WTC11 (cell line): ENCODE data around the gene RPL31. TPM values are rescaled to one million over a fixed set of nuclear protein-coding genes. Genes with fewer than 3 reads are reported as not detected.

Source experiments
- ATAC-seq: fragments of 200-7000 bp; cut with Tn5 transposase; 2 replicates; pipeline ENCODE4 v1.10.0; 2021; ENCODE audit warnings: mild to moderate bottlenecking, moderate library complexity
- CTCF ChIA-PET: fragments of 300-600 bp; sonication (Branson Sonifier 250); formaldehyde crosslinking; loops from one replicate; lab custom pipeline; 2021; ENCODE audit warnings: antibody characterized with exemption; lab: Charles Lee
- POLR2A ChIA-PET: fragments of 350-600 bp; sonication (Branson Sonifier 250); formaldehyde crosslinking; loops from one replicate; lab custom pipeline; 2021; ENCODE audit warnings: antibody characterized with exemption; lab: Charles Lee
- DNase-seq: peaks from one replicate; pipeline ENCODE4 v3.0.0; 2021; ENCODE audit warnings: low spot score
- H3K27ac Mint-ChIP-seq: 2 replicates; pipeline ENCODE4 v1.8.0; 2021; ENCODE audit warnings: mixed read lengths
- H3K27me3 Mint-ChIP-seq: 2 replicates; pipeline ENCODE4 v1.8.0; 2021; ENCODE audit warnings: low read depth, mild to moderate bottlenecking, moderate library complexity, mixed read lengths
- H3K36me3 Mint-ChIP-seq: 2 replicates; pipeline ENCODE4 v1.8.0; 2021; ENCODE audit warnings: mixed read lengths
- H3K4me1 Mint-ChIP-seq: 2 replicates; pipeline ENCODE4 v1.8.0; 2022; ENCODE audit warnings: mixed read lengths
- H3K4me3 Mint-ChIP-seq: 2 replicates; pipeline ENCODE4 v1.8.0; 2021; ENCODE audit warnings: mild to moderate bottlenecking, moderate library complexity, mixed read lengths
- H3K9me3 Mint-ChIP-seq: 2 replicates; pipeline ENCODE4 v1.8.0; 2021; ENCODE audit warnings: mixed read lengths
- ATF1 ChIP-seq: sonication (generic); formaldehyde crosslinking; IDR thresholded peaks from 2 replicates; pipeline ENCODE4 v1.8.1; 2023; ENCODE audit warnings: mild to moderate bottlenecking, moderate library complexity, missing genetic modification reagents
- ATF2 ChIP-seq: sonication (generic); formaldehyde crosslinking; IDR thresholded peaks from 2 replicates; pipeline ENCODE4 v1.8.1; 2022; ENCODE audit warnings: low read depth, missing genetic modification reagents, borderline replicate concordance
- CBFB ChIP-seq: sonication (generic); formaldehyde crosslinking; IDR thresholded peaks from 2 replicates; pipeline ENCODE4 v1.8.1; 2022; ENCODE audit warnings: mild to moderate bottlenecking, low read depth, missing genetic modification reagents
- E2F1 ChIP-seq: sonication (generic); formaldehyde crosslinking; IDR thresholded peaks from 2 replicates; pipeline ENCODE4 v1.8.0; 2022; ENCODE audit warnings: mild to moderate bottlenecking, missing genetic modification reagents
- ELF4 ChIP-seq: sonication (generic); formaldehyde crosslinking; IDR thresholded peaks from 2 replicates; pipeline ENCODE4 v1.8.1; 2022; ENCODE audit warnings: low read depth, mild to moderate bottlenecking, moderate library complexity, missing genetic modification reagents
- ERG ChIP-seq: fragments of 250-450 bp; sonication (Bioruptor Pico); IDR thresholded peaks from 2 replicates; pipeline ENCODE4 v1.8.0; 2021; ENCODE audit warnings: mild to moderate bottlenecking
- FOXJ3 ChIP-seq: sonication (generic); formaldehyde crosslinking; IDR thresholded peaks from 2 replicates; pipeline ENCODE4 v1.9.0; 2021; ENCODE audit warnings: missing genetic modification reagents, mild to moderate bottlenecking, borderline replicate concordance
- FOXP4 ChIP-seq: sonication (generic); formaldehyde crosslinking; IDR thresholded peaks from 2 replicates; pipeline ENCODE4 v1.8.0; 2022; ENCODE audit warnings: mild to moderate bottlenecking, missing genetic modification reagents
- HMGXB4 ChIP-seq: sonication (generic); formaldehyde crosslinking; IDR thresholded peaks from 2 replicates; pipeline ENCODE4 v1.8.1; 2023; ENCODE audit warnings: mild to moderate bottlenecking, moderate library complexity, missing genetic modification reagents
- IRF1 ChIP-seq: sonication (generic); formaldehyde crosslinking; IDR thresholded peaks from 2 replicates; pipeline ENCODE4 v1.8.0; 2023; ENCODE audit warnings: missing genetic modification reagents
- JUN ChIP-seq: sonication (generic); formaldehyde crosslinking; IDR thresholded peaks from 2 replicates; pipeline ENCODE4 v1.8.0; 2023; ENCODE audit warnings: mild to moderate bottlenecking, missing genetic modification reagents
- MXD4 ChIP-seq: fragments of 250-450 bp; sonication (Bioruptor Pico); IDR thresholded peaks from 2 replicates; pipeline ENCODE4 v1.8.0; 2021; ENCODE audit warnings: mild to moderate bottlenecking, moderate library complexity, borderline replicate concordance
- NR1H2 ChIP-seq: sonication (generic); formaldehyde crosslinking; IDR thresholded peaks from 2 replicates; pipeline ENCODE4 v1.9.0; 2021; ENCODE audit warnings: mild to moderate bottlenecking, moderate library complexity, missing genetic modification reagents
- SOX15 ChIP-seq: fragments of 250-450 bp; sonication (Bioruptor Pico); IDR thresholded peaks from 2 replicates; pipeline ENCODE4 v1.9.0; 2021; ENCODE audit warnings: mild to moderate bottlenecking
- TCF7 ChIP-seq: sonication (generic); formaldehyde crosslinking; IDR thresholded peaks from 2 replicates; pipeline ENCODE4 v1.8.0; 2022; ENCODE audit warnings: mild to moderate bottlenecking, low read depth, missing genetic modification reagents, moderate library complexity
- TEAD4 ChIP-seq: sonication (generic); formaldehyde crosslinking; IDR thresholded peaks from 2 replicates; pipeline ENCODE4 v1.8.0; 2022; ENCODE audit warnings: mild to moderate bottlenecking, missing genetic modification reagents
- ZNF121 ChIP-seq: sonication (generic); formaldehyde crosslinking; IDR thresholded peaks from 2 replicates; pipeline ENCODE4 v1.8.0; 2023; ENCODE audit warnings: missing genetic modification reagents
- ZNF416 ChIP-seq: fragments of 250-450 bp; sonication (Bioruptor Pico); IDR thresholded peaks from 2 replicates; pipeline ENCODE4 v1.9.0; 2021; ENCODE audit warnings: mild to moderate bottlenecking, inconsistent platforms
- ZNF425 ChIP-seq: fragments of 250-450 bp; sonication (Bioruptor Pico); conservative IDR thresholded peaks from 2 replicates; pipeline ENCODE4 v1.9.0; 2021; ENCODE audit warnings: mild to moderate bottlenecking
- ZNF512 ChIP-seq: sonication (generic); formaldehyde crosslinking; IDR thresholded peaks from 2 replicates; pipeline ENCODE4 v1.8.1; 2022; ENCODE audit warnings: missing genetic modification reagents, borderline replicate concordance
- total RNA-seq: library from RNA; stranded (reverse); gene quantifications from 3 replicates; pipeline ENCODE4 v1.2.3, GENCODE V29; 2021

RPL31 gene
- total RNA-seq, 1 experiment from 2014 or later, result 1,590 TPM

- H3K27me3 Mint-ChIP-seq, result no peaks in the 10 kb centered on the region
- DNase-seq, result no peak
- peaks cover 35% of the 10 kb centered on the region for H3K4me1 Mint-ChIP-seq
- TF ChIP-seq IRF1 (CRISPR knock-in tag) (no peak), NR1H2 (CRISPR knock-in tag) (no peak), ATF1 (CRISPR knock-in tag) (no peak), FOXP4 (CRISPR knock-in tag) (no peak), JUN (CRISPR knock-in tag) (no peak), HMGXB4 (CRISPR knock-in tag) (no peak), ZNF512 (CRISPR knock-in tag) (no peak), ZNF416 (CRISPR knock-in tag) (no peak), SOX15 (CRISPR knock-in tag) (no peak), ERG (CRISPR knock-in tag) (no peak), FOXJ3 (CRISPR knock-in tag) (no peak), ZNF121 (CRISPR knock-in tag) (no peak), ELF4 (CRISPR knock-in tag) (no peak), MXD4 (CRISPR knock-in tag) (no peak), CBFB (CRISPR knock-in tag) (no peak), ATF2 (CRISPR knock-in tag) (no peak), ZNF425 (CRISPR knock-in tag) (no peak), TEAD4 (CRISPR knock-in tag) (no peak), E2F1 (CRISPR knock-in tag) (no peak), TCF7 (no peak)
- TF ChIP-seq, all 79 proteins: peak for 0
- Mint-ChIP-seq H3K36me3 (no peaks in the 10 kb centered on the region; the same call in 1 of the 2 replicates), H3K27ac (peak overlapping the region; percentile 80), H3K4me3 (no peak overlapping the region), H3K9me3 (peaks cover 9% of the 10 kb centered on the region)
- POLR2A ChIA-PET, result no interaction called here
- ATAC-seq, result no peak
- CTCF ChIA-PET, result interaction anchor here (1.0 kb wide), 1 partner anchor 235 kb away, joined by 4 read pairs; no protein-coding TSS in a partner anchor
These were observed 48.6 kb upstream of the RPL31 start for GRCh38 chr2:100953406-100954043.
